Caco-2 (cell line): Measurements from ENCODE around the gene RPUSD4. TPM values are rescaled to one million over a fixed set of nuclear protein-coding genes. Genes with fewer than 3 reads are reported as not detected.

ENCODE experiments used
- BruUV-seq: library from RNA; stranded (reverse); fragments of 400-500 nt; replicated peaks from 2 replicates; lab custom pipeline; 2021; lab: Mats Ljungman, UMichigan
- CTCF ChIA-PET: fragments of 300-600 bp; sonication (Branson Sonifier 250); formaldehyde crosslinking; loops from one replicate; lab custom pipeline; 2022; ENCODE audit warnings: antibody characterized with exemption; lab: Charles Lee
- POLR2A ChIA-PET: fragments of 300-600 bp; sonication (Branson Sonifier 250); formaldehyde crosslinking; loops from one replicate; lab custom pipeline; 2022; ENCODE audit warnings: antibody characterized with exemption; lab: Charles Lee
- DNase-seq, 2 experiments: peaks; one replicate each; pipeline versions ENCODE4 v3.0.0 to v3.0.0-alpha.2; 2020 to 2022
- H3K27me3 ChIP-seq: replicated peaks from 2 replicates; pipeline ENCODE4 v1.6.0; 2011; ENCODE audit warnings: low read length; ENCODE audit not compliant: control insufficient read depth, insufficient read depth
- H3K36me3 ChIP-seq: 2 replicates; pipeline ENCODE4 v1.5.1; 2011; ENCODE audit warnings: low read length; ENCODE audit not compliant: control insufficient read depth, insufficient read depth
- H3K4me1 ChIP-seq: fragments of 250-450 bp; sonication (Bioruptor Pico); 2 replicates; pipeline ENCODE4 v1.5.1; 2020; ENCODE audit warnings: mild to moderate bottlenecking
- H3K4me3 ChIP-seq: 2 replicates; pipeline ENCODE4 v1.5.1; 2011; ENCODE audit warnings: low read depth, mild to moderate bottlenecking, control low read depth, low read length
- H3K9me3 ChIP-seq: fragments of 250-450 bp; sonication (Bioruptor Pico); 2 replicates; pipeline ENCODE4 v1.5.1; 2020; ENCODE audit warnings: mild to moderate bottlenecking, moderate library complexity
- H3K27ac Mint-ChIP-seq: one replicate; pipeline ENCODE4 v1.8.0; 2022; ENCODE audit warnings: mixed read lengths; ENCODE audit not compliant: unreplicated experiment
- H3K27me3 Mint-ChIP-seq: one replicate; pipeline ENCODE4 v1.8.0; 2022; ENCODE audit warnings: mixed read lengths; ENCODE audit not compliant: insufficient read depth, unreplicated experiment
- H3K36me3 Mint-ChIP-seq: one replicate; pipeline ENCODE4 v1.8.0; 2022; ENCODE audit warnings: mild to moderate bottlenecking, mixed read lengths; ENCODE audit not compliant: insufficient read depth, unreplicated experiment
- H3K4me1 Mint-ChIP-seq: one replicate; pipeline ENCODE4 v1.8.0; 2022; ENCODE audit warnings: low read depth, mixed read lengths; ENCODE audit not compliant: unreplicated experiment
- H3K4me3 Mint-ChIP-seq: one replicate; pipeline ENCODE4 v1.8.0; 2022; ENCODE audit warnings: mild to moderate bottlenecking, moderate library complexity, mixed read lengths; ENCODE audit not compliant: unreplicated experiment
- H3K9me3 Mint-ChIP-seq: one replicate; pipeline ENCODE4 v1.8.0; 2022; ENCODE audit warnings: mixed read lengths; ENCODE audit not compliant: unreplicated experiment
- intact Hi-C: fragments of 100-400 bp; cut with micrococcal nuclease; formaldehyde crosslinking; loops from one replicate; pipeline ENCODE4 v1.10.0; 2022; ENCODE audit not compliant: unreplicated experiment
- total RNA-seq: library from RNA; stranded (reverse); gene quantifications from 2 replicates; pipeline ENCODE4 v1.2.3, GENCODE V29; 2022
- TF ChIP-seq, protein P1 (sequence below), 2 experiments: fragments of 200-600 bp in 1 of 2; IDR thresholded peaks; 1 replicate in 1 of 2; 2 replicates in 1 of 2; pipeline versions ENCODE4 v1.5.1 to v1.8.0; 2011 to 2022; ENCODE audit warnings: antibody characterized with exemption in 1 of 2, control low read depth in 1 of 2, inconsistent platforms in 1 of 2, low read depth in 1 of 2, low read length in 1 of 2, mild to moderate bottlenecking in 1 of 2, moderate library complexity in 1 of 2; ENCODE audit not compliant: insufficient read depth in 1 of 2, severe bottlenecking in 1 of 2, unreplicated experiment in 1 of 2

Gene RPUSD4
- total RNA-seq, 1 experiment from 2014 or later: 74.2 TPM

DNA sequence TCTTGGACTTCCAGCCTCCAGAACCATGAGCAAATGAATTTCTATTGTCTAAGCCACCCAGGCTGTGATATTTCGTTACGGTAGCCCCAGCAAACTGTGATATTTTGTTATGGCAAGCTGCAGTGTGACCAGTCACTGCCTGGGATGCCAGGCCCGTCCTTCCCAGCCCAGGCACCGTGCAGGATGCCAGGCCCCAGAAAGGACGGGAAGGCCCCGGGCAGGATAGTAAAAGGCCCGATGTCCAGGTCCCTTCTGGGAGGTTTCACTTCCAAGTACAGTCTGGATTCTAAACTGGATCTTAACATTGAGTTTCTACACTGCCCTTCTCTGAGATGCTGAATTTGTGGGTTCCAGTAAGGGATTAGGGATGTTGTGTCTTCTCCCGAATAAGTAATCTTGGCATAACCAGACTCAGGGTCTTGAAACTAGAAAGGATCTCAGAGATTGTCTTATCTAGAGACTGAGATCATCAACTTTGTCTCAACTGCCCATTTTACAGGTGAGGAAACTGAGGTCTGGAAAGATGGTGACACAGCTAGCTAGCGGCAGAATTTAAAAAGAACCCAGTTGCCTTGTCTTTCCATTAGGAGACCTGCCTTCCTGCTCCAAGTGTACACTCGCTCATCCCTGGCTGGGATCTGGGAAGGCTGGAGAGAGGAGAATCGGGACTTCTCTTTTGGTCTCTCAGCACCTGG is 19.9 kb downstream of the RPUSD4 start:
- POLR2A ChIA-PET: no interaction called here
- intact Hi-C loops: no loop called here
- H3K9me3 Mint-ChIP-seq: no peaks in the 10 kb centered on the region
- Histone ChIP-seq H3K36me3 (peaks cover 11% of the 10 kb centered on the region), H3K27me3 (no peaks in the 10 kb centered on the region), H3K4me3 (no peak overlapping the region), H3K9me3 (no peaks in the 10 kb centered on the region), H3K4me1 (no peaks in the 10 kb centered on the region)
- no peak overlapping the region for H3K27ac Mint-ChIP-seq
- TF ChIP-seq, protein P1, sequence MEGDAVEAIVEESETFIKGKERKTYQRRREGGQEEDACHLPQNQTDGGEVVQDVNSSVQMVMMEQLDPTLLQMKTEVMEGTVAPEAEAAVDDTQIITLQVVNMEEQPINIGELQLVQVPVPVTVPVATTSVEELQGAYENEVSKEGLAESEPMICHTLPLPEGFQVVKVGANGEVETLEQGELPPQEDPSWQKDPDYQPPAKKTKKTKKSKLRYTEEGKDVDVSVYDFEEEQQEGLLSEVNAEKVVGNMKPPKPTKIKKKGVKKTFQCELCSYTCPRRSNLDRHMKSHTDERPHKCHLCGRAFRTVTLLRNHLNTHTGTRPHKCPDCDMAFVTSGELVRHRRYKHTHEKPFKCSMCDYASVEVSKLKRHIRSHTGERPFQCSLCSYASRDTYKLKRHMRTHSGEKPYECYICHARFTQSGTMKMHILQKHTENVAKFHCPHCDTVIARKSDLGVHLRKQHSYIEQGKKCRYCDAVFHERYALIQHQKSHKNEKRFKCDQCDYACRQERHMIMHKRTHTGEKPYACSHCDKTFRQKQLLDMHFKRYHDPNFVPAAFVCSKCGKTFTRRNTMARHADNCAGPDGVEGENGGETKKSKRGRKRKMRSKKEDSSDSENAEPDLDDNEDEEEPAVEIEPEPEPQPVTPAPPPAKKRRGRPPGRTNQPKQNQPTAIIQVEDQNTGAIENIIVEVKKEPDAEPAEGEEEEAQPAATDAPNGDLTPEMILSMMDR (IDR thresholded peaks at IDR 0.05; ENCODE audit: insufficient read depth in 1 of 2, low read depth in 1 of 2, low read length in 1 of 2, severe bottlenecking in 1 of 2, unreplicated experiment in 1 of 2): no peak
- H3K27me3 Mint-ChIP-seq: no peaks in the 10 kb centered on the region
- H3K4me3 Mint-ChIP-seq: no peak overlapping the region
- no peak for DNase-seq
- H3K36me3 Mint-ChIP-seq: peaks cover 24% of the 10 kb centered on the region
- no peaks in the 10 kb centered on the region for H3K4me1 Mint-ChIP-seq
- no TSS peak for BruUV-seq
- CTCF ChIA-PET: interaction anchor here (1.7 kb wide), 1 partner anchor 130 kb away, joined by 4 read pairs; no protein-coding TSS in a partner anchor

DNA sequence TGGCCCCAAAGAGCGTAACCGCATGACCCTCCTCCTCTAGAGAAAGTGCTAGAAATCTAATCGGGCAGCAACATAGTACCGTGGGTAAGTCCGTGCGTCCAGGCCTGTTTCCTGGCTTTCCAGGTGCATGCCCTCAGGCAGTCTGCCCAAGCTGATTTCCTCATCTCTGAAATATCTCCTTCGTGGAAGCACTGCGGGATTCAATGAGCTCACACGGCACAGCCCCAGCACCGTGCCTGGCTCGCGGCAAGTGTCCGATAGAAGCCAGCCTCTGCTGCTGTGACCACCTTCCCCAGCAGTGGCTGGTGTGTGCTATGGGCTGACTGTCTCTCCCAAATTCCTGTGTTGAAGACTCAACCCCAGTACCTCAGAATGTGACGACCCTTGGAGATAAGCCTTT is 20.7 kb downstream of the RPUSD4 start:
- intact Hi-C loops: no loop called here
- no peaks in the 10 kb centered on the region for H3K27me3 ChIP-seq
- H3K4me1 ChIP-seq: 0 out of 2 replicates have a peak, but pooled peaks cover under 1% of the 10 kb centered on the region
- H3K9me3 Mint-ChIP-seq: no peaks in the 10 kb centered on the region
- BruUV-seq: no TSS peak
- no peak overlapping the region for H3K27ac Mint-ChIP-seq
- no peak overlapping the region for H3K4me3 ChIP-seq
- TF ChIP-seq, protein P1 (IDR thresholded peaks at IDR 0.05; ENCODE audit: insufficient read depth in 1 of 2, low read depth in 1 of 2, low read length in 1 of 2, severe bottlenecking in 1 of 2, unreplicated experiment in 1 of 2): no peak
- no peaks in the 10 kb centered on the region for H3K27me3 Mint-ChIP-seq
- DNase-seq: no peak
- POLR2A ChIA-PET: no interaction called here
- peaks cover 17% of the 10 kb centered on the region for H3K36me3 Mint-ChIP-seq
- peaks cover 11% of the 10 kb centered on the region for H3K36me3 ChIP-seq
- CTCF ChIA-PET: interaction anchor here (1.7 kb wide), 1 partner anchor 129 kb away, joined by 4 read pairs; no protein-coding TSS in a partner anchor
- H3K9me3 ChIP-seq: no peaks in the 10 kb centered on the region
- H3K4me3 Mint-ChIP-seq: no peak overlapping the region
- H3K4me1 Mint-ChIP-seq: no peaks in the 10 kb centered on the region

- no peak for DNase-seq
- no peak overlapping the region for H3K4me3 ChIP-seq
- 0 out of 2 replicates have a peak, but pooled peaks cover 4% of the 10 kb centered on the region for H3K4me1 ChIP-seq
- intact Hi-C loops: no loop called here
- H3K36me3 ChIP-seq: peaks cover 11% of the 10 kb centered on the region
- ChIA-PET POLR2A (no interaction called here), CTCF (no interaction called here)
- BruUV-seq: no TSS peak
- H3K36me3 Mint-ChIP-seq: peaks cover 15% of the 10 kb centered on the region
- H3K9me3 Mint-ChIP-seq: no peaks in the 10 kb centered on the region
- no peaks in the 10 kb centered on the region for H3K4me1 Mint-ChIP-seq
- H3K27me3 Mint-ChIP-seq: no peaks in the 10 kb centered on the region
- H3K4me3 Mint-ChIP-seq: no peak overlapping the region
- H3K27me3 ChIP-seq: no peaks in the 10 kb centered on the region
- no peak overlapping the region for H3K27ac Mint-ChIP-seq
- H3K9me3 ChIP-seq: no peaks in the 10 kb centered on the region
- TF ChIP-seq, protein P1 (IDR thresholded peaks at IDR 0.05; ENCODE audit: insufficient read depth in 1 of 2, low read depth in 1 of 2, low read length in 1 of 2, severe bottlenecking in 1 of 2, unreplicated experiment in 1 of 2): no peak
Observed at GRCh38 chr11:126189109-126189929, 22.1 kb downstream of the RPUSD4 start.
